Suprapubic skin (tissue), 4 donors: ENCODE measurements around the gene LRFN4. TPM values are rescaled to one million over a fixed set of nuclear protein-coding genes. Genes with fewer than 3 reads are reported as not detected.

Experiments used
- DNase-seq, 2 donors: peaks; one replicate each; pipeline ENCODE4 v3.0.0-alpha.2; 2019; ENCODE audit warnings: low spot score in 2 of 2
- H3K27ac ChIP-seq: fragments of 200-600 bp; sonication (generic); one replicate; pipeline ENCODE4 v1.5.1; 2019
- H3K27me3 ChIP-seq: fragments of 200-600 bp; sonication (generic); one replicate; pipeline ENCODE4 v1.5.1; 2019
- H3K36me3 ChIP-seq: fragments of 200-600 bp; sonication (generic); one replicate; pipeline ENCODE4 v1.5.1; 2019
- H3K4me1 ChIP-seq: fragments of 200-600 bp; sonication (generic); one replicate; pipeline ENCODE4 v1.5.1; 2019
- H3K4me3 ChIP-seq: fragments of 200-600 bp; sonication (generic); one replicate; pipeline ENCODE4 v1.5.1; 2019; ENCODE audit warnings: mild to moderate bottlenecking
- H3K9me3 ChIP-seq: fragments of 200-600 bp; sonication (generic); one replicate; pipeline ENCODE4 v1.5.1; 2019
- EP300 ChIP-seq: sonication (generic); formaldehyde crosslinking; IDR thresholded peaks from one replicate; pipeline ENCODE4 v1.6.1; 2017; ENCODE audit warnings: antibody characterized with exemption
- POLR2A ChIP-seq, 2 donors: fragments of 450-650 bp; IDR thresholded peaks; one replicate each; pipeline ENCODE4 v1.6.1; 2017; ENCODE audit warnings: antibody characterized with exemption in 2 of 2, mild to moderate bottlenecking in 2 of 2, moderate library complexity in 2 of 2
- POLR2AphosphoS5 ChIP-seq, 3 donors: sonication (generic); formaldehyde crosslinking; IDR thresholded peaks; one replicate each; pipeline ENCODE4 v1.6.1; 2017; ENCODE audit warnings: antibody characterized with exemption in 3 of 3
- WGBS: methylation state at CpG from one replicate; pipeline ENCODE4 v1.1.5; 2018; 5-methylcytosine and 5-hydroxymethylcytosine counted together
- total RNA-seq, 4 donors: library from RNA; depleted of rRNA; stranded (reverse); fragments of >200 nt; gene quantifications; one replicate each; pipeline ENCODE4 v1.1.0, GENCODE V29; 2016
- TF ChIP-seq, protein P1 (sequence below), 2 donors: fragments of 200-600 bp in 1 of 2; fragments of 450-650 bp in 1 of 2; sonication (generic) in 1 of 2; IDR thresholded peaks; one replicate each; pipeline ENCODE4 v1.5.1; 2016 to 2019; ENCODE audit warnings: antibody characterized with exemption in 2 of 2, mild to moderate bottlenecking in 1 of 2, moderate library complexity in 1 of 2

The LRFN4 gene
- total RNA-seq, 4 donors from 2014 or later: 6.0 to 8.5 (median 8.3) TPM

DNA sequence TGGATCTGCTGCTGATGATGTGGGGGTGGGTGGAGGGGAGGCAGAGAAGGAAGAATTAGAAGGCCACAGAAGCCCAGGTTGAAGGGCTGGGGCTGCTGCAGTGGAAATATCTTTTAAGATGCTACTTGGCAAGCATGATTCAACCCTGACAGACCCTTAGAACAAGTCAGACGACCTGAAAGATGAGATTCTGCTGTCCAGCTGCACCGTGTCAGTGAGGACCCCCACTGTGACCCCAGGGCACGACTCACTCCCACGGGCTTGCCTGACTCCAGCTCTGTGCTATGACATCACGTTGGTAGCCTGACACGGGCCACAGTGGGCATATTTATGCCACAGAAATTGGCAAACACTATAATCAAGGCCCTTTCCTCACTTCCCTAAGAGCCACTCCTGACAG lies 36.0 kb downstream of the LRFN4 start:
- DNase-seq: no peak
- 51% methylated on average over 6 of the region's 6 CpGs for WGBS
- H3K4me1 ChIP-seq: peaks cover 9% of the 10 kb centered on the region

DNA sequence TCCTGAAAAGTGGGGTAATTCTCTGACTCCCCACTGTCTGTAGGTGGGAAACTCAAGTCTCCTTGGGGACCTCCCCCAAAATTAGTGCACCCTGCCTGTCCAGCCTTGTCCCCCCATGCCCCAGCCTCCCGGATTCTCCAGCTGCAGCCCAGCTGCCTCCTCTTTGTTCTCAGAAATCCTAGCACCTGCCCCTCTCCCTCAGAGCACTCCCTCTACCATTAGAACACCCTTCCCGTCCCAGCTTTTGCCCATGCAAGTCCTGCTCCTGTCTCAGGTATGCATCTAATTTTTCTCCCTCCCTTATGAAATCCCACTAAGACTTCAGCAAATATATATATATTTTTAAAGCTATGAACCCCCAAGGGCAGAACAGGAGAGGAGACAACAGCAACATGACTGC lies 37.3 kb downstream of the LRFN4 start:
- Histone ChIP-seq H3K9me3 (no peaks in the 10 kb centered on the region), H3K27me3 (no peaks in the 10 kb centered on the region), H3K36me3 (no peaks in the 10 kb centered on the region), H3K4me1 (peaks cover 9% of the 10 kb centered on the region), H3K4me3 (no peak overlapping the region), H3K27ac (no peak overlapping the region)
- 43% methylated on average over 2 of the region's 2 CpGs for WGBS
- TF ChIP-seq EP300 (no peak), POLR2AphosphoS5 (IDR thresholded peaks at IDR 0.05) (no peak), POLR2A (IDR thresholded peaks at IDR 0.05) (no peak)
- TF ChIP-seq, protein P1, sequence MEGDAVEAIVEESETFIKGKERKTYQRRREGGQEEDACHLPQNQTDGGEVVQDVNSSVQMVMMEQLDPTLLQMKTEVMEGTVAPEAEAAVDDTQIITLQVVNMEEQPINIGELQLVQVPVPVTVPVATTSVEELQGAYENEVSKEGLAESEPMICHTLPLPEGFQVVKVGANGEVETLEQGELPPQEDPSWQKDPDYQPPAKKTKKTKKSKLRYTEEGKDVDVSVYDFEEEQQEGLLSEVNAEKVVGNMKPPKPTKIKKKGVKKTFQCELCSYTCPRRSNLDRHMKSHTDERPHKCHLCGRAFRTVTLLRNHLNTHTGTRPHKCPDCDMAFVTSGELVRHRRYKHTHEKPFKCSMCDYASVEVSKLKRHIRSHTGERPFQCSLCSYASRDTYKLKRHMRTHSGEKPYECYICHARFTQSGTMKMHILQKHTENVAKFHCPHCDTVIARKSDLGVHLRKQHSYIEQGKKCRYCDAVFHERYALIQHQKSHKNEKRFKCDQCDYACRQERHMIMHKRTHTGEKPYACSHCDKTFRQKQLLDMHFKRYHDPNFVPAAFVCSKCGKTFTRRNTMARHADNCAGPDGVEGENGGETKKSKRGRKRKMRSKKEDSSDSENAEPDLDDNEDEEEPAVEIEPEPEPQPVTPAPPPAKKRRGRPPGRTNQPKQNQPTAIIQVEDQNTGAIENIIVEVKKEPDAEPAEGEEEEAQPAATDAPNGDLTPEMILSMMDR (IDR thresholded peaks at IDR 0.05): no peak
- no peak for DNase-seq

More for the DNA sequence above, 36.0 kb downstream of the LRFN4 start:
- no peak overlapping the region for H3K27ac ChIP-seq
- TF ChIP-seq EP300: no peak
- TF ChIP-seq POLR2A (IDR thresholded peaks at IDR 0.05): no peak
- TF ChIP-seq POLR2AphosphoS5 (IDR thresholded peaks at IDR 0.05): no peak
- TF ChIP-seq, protein P1 (IDR thresholded peaks at IDR 0.05): no peak
- H3K36me3 ChIP-seq: no peaks in the 10 kb centered on the region
- no peak overlapping the region for H3K4me3 ChIP-seq
- no peaks in the 10 kb centered on the region for H3K27me3 ChIP-seq
- H3K9me3 ChIP-seq: no peaks in the 10 kb centered on the region

DNA sequence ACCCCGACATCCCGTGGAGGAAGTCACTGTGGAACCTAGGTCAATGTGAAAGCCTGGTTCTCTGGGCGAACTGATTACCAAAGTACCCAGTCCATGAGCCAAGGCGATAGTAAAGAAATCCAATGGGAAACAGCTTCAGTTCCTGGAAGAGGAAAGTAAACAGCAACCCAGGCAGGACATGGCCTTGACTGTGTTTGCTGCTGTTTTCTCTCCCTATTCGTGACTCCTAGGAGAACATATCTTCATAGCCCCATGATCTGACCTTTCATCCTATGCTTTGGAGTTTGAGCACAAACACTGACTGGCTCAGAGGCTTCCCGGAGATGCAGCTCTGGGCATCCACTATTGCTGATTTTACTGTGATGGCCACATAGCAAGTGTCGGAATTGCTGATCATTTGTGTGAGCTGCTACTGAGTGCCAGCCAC lies 45.1 kb downstream of the LRFN4 start:
- H3K27ac ChIP-seq: no peak overlapping the region

DNA sequence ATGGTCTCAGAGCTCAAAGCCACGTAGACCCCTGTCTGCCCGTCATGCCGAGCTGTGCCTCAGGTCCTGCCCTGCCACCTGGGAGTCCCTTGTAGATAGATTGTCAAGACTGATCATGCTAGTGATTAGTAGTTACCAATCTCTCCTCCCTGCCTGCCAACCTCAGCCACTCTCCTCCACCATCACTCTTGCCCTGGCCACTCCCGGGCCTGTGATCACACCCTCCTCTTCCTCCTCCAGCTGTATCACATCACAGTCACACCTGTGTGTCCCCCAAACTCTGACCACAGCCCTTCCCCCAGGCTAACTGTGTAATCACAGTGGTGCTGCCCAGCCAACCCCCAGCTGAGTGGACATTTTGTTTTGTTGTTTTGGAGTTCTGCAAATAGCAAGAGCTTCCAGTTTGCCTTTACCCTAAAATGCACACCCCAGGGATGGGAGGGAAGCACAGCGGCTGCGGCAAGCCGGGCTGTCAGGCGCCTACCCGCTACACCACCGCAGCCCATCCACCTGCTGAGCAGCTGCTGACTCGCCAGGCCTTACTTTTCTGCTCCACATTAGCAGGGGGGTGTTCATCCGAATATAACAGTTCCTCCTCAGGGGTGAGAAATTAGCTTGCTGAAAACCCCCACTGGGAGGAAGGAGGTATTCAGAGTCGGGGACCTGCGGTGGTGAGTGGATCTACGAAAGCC lies 45.8 kb downstream of the LRFN4 start:
- Histone ChIP-seq H3K9me3 (no peaks in the 10 kb centered on the region), H3K4me1 (peaks cover 17% of the 10 kb centered on the region), H3K27ac (no peak overlapping the region), H3K4me3 (no peak overlapping the region), H3K27me3 (no peaks in the 10 kb centered on the region), H3K36me3 (no peaks in the 10 kb centered on the region)
- 89% methylated on average over 14 of the region's 15 CpGs for WGBS
- DNase-seq: no peak
- TF ChIP-seq POLR2A (IDR thresholded peaks at IDR 0.05) (no peak), EP300 (no peak), POLR2AphosphoS5 (IDR thresholded peaks at IDR 0.05) (no peak)
- TF ChIP-seq, protein P1 (IDR thresholded peaks at IDR 0.05): no peak

More for the DNA sequence above, 45.1 kb downstream of the LRFN4 start:
- TF ChIP-seq POLR2A (IDR thresholded peaks at IDR 0.05) (no peak), EP300 (no peak), POLR2AphosphoS5 (IDR thresholded peaks at IDR 0.05) (no peak)
- TF ChIP-seq, protein P1 (IDR thresholded peaks at IDR 0.05): no peak
- H3K4me3 ChIP-seq: no peak overlapping the region
- H3K4me1 ChIP-seq: peaks cover 15% of the 10 kb centered on the region
- H3K27me3 ChIP-seq: no peaks in the 10 kb centered on the region
- no peaks in the 10 kb centered on the region for H3K36me3 ChIP-seq
- no peak for DNase-seq
- WGBS: 87% methylated on average over 7 of the region's 7 CpGs
- no peaks in the 10 kb centered on the region for H3K9me3 ChIP-seq

DNA sequence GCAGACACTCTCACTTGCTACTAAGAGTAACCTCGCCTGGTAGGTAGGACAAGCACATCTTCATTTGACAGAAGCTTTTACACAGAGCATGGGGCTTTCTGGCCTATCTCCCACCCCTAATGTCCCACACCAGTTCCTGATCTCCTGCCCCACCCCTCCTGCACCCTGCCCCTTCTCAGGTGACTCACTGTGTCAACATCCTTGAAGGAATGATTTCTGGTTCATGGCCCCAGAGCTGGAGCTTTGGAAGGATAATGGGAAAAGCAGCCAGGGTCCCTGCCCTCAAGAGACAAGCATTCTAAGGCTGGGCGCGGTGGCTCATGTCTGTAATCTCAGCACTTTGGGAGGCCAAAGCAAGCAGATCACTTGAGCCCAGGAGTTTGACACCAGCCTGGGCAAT lies 47.2 kb downstream of the LRFN4 start:
- TF ChIP-seq POLR2A (IDR thresholded peaks at IDR 0.05) (no peak), POLR2AphosphoS5 (IDR thresholded peaks at IDR 0.05) (no peak)
- TF ChIP-seq, protein P1 (IDR thresholded peaks at IDR 0.05): no peak
- Histone ChIP-seq H3K27me3 (no peaks in the 10 kb centered on the region), H3K36me3 (no peaks in the 10 kb centered on the region), H3K9me3 (no peaks in the 10 kb centered on the region), H3K4me1 (peaks cover 22% of the 10 kb centered on the region), H3K27ac (no peak overlapping the region), H3K4me3 (no peak overlapping the region)
- WGBS: 97% methylated on average over 3 of the region's 3 CpGs
- DNase-seq: no peak
